CD4-positive, alpha-beta T cell treated with Interferon alpha-2 for 1 hour (primary cell): Measurements from ENCODE around the gene TCEANC.
"Not testable (repeated sequence)": the region's sequence is repeated elsewhere in the genome, so short reads cannot be mapped to it uniquely, and the experiment has no call there.

Source experiments
- DNase-seq, 2 donors: peaks; one replicate each; pipeline ENCODE4 v3.0.0-alpha.2; 2020 to 2022

Gene TCEANC, protein sequence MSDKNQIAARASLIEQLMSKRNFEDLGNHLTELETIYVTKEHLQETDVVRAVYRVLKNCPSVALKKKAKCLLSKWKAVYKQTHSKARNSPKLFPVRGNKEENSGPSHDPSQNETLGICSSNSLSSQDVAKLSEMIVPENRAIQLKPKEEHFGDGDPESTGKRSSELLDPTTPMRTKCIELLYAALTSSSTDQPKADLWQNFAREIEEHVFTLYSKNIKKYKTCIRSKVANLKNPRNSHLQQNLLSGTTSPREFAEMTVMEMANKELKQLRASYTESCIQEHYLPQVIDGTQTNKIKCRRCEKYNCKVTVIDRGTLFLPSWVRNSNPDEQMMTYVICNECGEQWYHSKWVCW

DNA sequence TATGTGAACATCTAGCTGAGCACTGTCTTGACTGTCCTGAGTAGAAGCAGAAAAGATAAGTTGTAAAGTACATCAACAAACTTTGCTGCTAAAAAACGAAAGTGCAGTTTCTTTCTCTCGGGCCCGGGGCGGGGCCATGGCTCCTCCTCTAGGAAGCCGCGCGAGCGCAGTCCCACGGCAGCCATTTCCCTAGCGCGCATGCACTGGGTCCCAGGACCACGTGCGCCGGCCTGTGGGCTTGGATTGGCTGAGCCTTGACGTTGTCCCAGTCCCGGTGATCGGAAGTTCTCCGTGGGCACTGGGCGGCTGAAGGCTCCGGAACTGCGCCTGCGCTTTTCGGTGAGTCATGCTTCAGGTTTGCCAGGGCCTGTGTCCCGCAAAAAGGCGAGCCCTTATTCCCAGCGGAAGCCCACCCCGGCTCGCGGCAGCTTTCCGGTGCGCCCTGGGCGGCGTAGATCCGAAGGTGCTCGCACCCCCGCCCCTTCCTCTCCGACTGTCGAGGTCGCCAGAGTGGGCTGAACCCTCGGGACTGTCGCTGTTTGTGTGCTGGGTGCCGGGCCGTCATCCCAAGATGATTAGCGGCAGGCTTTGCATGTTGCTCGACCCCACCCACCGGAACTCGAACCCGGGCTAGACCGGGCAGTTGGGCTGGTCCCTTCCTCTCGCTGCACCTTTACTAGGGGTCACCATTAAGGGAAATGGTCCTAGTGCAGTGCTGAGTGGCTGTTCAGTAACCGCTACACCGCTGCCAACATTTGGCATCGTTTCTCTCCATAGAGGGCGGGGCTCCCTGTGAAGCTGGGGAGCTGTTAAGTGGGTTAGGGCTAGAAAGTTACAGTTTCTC is at the start of gene TCEANC:
Gene TCEANC, plus strand, starts transcription at position 292 of the 844 bp plus-strand sequence. CDS start 9,368 bp downstream, outside the sequence.
- DNase-seq = peak; percentile 94 to 96

DNA sequence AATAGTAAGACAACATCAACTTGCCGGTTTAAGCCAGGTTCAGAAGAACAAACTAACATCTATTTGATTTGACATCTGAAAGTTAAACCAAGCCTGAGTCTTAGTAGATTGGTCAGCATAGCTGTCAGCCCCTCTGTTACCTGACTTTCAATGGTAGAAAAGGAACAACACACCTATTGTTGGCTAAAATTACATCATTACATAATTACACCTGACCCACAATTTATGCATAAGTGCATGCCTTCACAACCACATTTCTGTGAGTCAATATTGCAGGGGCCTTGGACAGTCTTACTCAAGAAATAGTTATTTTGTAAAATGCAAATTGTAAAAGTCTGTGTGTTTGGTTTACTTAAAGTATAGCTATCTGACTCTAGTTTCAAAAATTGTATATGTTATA is 47.3 kb upstream of the TCEANC start:
- DNase-seq = no peak

DNA sequence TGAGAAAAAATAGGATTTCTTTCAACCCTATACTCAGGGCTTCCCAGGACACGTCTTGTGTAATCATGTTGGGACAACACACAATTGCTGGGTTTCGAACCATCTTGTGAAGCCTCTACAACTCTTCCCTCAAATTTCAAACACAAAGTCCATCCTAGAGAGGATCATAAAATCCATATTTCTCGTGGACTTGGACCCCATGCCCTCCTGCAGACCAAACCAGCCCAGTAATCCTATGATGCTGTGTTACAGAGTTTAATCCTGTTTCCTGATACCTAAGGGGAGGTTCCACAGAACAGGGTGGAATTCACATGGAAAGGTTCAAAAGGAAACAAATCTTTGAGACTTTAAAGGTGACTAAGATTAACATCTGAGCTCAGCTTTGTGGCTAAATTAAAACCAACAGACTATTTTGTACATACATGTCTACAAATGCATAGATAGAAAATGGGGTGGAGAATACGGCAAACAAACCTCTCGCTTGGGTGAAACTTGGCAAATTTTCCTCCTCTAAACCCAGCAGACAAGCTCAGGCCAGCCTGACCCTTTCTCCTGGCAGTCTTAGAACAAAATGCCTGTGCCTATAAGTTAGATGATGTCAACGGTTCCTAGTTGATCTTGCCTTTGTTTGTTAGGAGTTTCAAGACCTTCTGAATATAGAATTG is 45.5 kb upstream of the TCEANC start:
- DNase-seq = no peak

DNA sequence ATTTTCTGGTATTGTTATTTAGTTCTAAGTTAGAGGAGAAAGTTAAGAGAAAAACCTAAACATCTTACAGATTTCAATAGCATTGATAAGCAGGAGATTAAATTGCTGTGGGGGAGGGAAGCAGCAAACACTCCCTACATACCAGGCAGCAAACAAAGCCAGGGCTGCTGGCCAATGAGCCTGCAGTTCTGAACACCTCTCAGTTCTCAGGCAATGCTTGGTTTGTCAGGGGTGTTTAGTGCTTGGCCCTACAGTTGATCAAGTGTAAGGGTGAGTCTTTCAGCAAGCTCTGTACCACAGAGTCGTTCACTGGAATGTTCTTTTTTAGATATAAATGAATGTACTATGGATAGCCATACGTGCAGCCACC is 45.0 kb upstream of the TCEANC start:
- no peak for DNase-seq

DNA sequence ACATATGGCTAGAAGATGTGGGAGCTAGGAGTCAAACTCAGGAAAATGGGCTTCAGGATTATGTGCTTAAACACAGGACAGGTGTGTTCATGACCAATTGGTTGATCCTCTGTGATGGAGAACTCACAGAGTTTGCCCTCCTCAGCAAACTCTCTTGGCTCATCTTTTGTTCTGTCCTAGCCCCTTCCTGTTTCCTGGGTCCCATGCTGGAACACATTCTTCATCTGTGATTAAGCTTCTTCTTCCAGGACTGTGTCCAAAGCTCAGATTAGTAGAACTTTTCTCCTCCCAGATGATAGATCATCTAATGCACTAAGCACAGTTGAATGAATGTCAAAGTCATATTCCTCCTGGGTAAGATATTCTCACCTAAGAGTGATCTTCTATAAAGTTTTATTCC is 38.8 kb upstream of the TCEANC start:
- no peak for DNase-seq

DNA sequence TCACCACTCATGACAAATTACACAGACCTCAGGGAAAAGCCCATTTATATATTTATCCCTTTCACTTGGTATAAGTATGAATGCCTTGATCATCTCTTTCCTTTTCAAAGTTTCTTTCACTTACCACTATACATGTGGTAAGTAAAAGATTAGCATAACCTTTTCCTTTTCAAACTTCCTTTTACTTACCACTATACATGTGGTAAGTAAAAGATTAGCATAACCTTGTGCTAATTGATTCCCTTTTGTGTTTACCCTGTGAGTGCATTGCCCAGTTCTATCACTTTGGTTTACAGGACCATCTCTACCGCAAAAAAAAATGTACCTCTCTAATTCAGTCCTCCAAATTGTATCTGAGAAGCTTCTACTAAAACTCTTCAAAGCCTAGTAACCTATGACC is 32.7 kb upstream of the TCEANC start:
- DNase-seq = no peak

DNA sequence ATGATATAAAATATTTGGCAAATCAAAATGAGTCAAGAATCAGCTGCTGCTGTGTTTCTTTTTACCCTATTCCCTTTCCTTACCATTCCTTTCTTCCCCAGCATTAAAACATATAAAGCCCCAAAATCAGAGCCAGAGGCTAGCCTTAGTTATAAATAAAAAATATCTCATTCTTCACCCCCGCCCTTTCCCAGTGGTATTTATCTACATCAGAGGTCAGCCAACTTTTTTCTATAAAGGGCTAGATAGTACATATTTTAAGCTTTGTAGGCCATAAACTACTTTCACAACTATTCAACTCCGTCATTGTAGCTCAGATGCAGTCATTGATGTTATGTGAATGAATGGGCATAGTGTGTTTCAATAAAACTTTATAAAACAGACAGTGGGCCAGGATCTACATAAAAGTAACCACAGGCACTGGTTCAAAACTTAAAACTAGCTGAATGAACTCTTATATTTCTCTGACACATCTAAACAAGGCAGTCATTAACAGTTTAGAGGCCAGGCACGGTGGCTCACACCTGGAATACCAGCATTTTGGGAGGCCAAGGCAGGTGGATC is 30.5 kb upstream of the TCEANC start:
- no peak for DNase-seq

DNA sequence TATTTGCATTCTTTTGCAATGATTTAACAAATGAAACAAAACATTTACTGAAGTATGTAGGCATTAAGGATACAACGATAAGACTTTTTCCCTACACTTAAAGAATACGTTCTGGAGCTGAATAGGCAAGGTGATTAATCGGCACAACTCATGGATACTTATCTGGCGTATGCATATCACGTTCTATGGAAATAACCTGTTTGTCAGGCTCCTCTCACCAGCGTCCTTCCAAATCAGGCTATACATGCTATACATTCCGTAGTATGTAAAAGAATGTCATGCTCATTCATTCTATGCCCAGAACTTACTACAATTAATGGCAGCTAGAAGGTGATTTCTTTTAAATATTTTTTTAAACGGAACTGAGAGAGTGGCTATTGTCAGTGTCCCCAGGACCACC is 25.6 kb upstream of the TCEANC start:
- DNase-seq = no peak

DNA sequence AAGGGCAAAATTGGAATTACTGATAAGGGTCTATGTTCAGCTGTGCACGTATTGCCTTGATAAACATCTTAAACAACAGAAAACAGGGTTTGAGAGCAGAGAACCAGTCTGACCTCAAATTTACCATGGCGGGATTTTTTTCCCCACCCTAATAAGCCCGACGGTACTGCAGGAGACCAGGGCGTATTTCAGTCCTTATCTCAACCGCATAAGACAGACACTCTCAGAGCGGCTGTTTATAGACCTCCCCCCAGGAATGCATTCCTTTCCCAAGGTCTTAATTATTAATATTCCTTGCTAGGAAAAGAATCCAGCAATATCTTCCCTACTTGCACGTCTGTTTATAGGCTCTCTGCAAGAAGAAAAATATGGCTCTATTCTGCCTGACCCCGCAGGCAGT is 15.7 kb upstream of the TCEANC start:
- DNase-seq = not testable (repeated sequence)

DNA sequence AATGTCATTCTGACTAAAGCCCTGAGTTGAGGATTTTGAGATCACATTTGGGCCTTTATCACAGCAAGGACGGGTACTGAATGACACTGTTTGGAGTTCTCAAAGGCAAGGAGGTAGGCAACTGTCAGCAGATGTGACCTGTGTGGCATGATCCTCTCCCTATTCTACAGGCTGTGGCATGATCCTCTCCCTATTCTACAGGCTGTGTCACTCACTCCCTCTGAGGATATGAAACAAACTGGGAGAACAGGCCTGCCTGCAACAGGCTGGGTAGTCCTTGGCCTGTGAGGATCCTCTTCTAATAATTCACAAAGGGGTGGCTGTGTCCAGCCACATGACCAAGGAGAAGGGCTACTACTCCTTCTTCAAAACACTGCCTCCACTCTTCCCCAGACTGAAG is 14.9 kb upstream of the TCEANC start:
- no peak for DNase-seq

DNA sequence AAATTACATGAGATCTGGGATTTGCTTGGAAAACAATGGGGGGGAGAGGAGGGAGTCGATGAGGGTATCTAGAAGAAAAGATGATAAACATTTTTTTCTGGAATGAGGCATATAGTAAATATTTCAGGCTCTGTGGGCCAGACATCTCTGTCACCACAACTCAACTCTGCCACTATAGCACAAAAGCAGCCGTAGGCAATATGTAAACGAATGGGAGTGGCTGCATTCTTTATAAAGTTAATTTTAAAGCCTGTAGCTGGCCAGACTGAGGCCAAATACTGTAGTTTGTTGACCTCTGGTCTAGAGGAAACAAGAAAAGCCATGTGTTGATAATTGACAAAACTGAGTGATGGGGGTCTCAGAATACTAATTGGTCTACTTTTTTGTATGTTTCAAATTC is 14.1 kb upstream of the TCEANC start:
- no peak for DNase-seq

DNA sequence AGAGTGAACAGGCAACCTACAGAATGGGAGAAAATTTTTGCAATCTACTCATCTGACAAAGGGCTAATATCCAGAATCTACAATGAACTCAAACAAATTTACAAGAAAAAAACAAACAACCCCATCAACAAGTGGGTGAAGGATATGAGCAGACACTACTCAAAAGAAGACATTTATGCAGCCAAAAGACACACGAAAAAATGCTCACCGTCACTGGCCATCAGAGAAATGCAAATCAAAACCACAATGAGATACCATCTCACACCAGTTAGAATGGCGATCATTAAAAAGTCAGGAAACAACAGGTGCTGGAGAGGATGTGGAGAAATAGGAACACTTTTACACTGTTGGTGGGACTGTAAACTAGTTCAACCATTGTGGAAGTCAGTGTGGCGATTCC is 11.3 kb upstream of the TCEANC start:
- not testable (repeated sequence) for DNase-seq

DNA sequence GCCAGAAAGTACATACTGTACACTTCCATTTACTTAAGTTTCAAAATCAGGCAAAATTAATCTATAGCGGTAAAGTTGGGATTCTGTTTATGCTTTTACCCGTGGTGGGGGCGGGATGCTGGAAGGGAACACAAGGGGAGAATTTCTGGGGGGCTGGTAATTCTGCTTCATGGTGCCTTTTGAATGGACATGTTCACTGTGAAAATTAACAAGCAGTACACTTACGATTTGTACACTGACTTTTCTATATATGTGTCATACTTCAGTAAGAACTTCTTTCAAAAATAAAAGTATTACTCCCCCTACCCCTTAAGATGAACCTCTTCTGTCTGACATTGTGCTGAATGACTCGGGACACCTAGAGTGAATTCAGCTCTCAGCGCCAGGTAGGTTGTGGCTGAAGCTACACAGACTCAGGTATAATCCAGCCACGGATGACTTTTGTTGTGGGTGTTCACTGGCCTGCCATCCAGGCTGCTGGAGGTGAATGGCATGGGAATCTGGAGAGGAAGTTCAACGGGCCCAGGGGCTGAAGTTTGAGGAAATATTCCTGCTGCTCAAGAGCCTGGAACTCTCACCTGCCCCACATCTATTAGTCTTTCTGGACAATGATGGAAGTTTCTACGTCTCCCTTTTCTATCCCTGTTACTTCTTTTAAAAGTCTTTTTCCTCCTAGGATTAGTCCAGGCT is 7.3 kb upstream of the TCEANC start:
- DNase-seq = no peak

DNA sequence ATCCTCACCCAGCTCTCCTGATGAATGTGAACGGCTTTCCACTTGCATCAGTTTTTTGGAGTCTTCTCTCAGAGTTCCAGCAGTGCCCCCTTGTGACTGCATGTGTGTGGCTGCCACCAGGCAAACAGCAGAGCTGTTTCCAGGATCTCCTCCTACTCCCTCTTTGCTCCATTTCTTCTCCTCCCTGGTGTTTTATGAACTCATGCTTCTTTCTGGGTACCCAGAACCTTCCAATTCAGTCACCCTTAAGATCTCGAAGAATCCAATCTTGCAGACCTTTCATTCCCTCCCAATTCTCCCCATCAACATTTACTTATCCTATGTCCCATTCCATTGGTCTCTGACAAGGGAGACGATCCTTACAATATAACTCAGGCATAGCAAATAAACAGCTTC is 6.8 kb upstream of the TCEANC start:
- DNase-seq = peak; percentile 8 to 33

DNA sequence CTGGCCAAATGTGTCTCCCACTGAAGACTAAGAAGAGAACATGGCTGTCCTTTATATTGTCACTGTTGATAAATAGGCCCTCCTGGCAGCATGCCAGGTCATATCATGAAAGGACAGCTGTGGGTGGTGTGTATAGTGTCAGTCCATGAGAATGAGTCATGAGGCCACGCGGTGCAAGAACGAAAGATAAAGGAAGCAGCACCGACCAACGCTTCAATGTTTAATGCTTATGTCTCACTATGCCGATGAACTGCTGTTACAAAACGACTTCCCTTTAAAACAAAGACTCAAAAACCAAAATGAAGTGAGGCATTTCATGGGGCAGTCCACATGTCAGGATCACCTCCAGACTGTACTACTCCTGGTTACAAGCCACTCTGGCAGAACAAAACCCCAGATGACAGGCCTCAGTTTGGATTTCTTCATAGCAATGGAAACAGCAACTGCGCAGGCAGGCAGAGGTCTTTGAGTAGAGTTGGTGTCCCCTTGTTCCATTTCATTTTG is 5.2 kb upstream of the TCEANC start:
- peak; percentile 56 to 63 for DNase-seq

DNA sequence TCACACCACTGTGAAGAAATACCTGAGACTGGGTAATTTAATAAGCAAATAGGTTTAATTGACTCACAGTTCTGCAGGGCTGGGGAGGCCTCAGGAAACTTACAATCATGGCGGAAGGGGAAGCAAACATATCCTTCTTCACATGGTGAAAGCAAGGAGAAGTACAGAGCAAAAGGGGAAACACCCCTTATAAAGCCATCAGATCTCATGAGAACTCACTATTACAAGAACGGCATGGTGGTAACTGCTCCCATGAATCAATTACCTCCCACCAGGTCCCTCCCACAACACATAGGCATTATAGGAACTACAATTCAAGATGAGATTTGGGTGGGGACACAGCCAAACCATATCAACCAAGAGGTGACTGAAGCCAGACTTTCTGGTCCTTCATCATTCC is 4.6 kb upstream of the TCEANC start:
- not testable (repeated sequence) for DNase-seq

DNA sequence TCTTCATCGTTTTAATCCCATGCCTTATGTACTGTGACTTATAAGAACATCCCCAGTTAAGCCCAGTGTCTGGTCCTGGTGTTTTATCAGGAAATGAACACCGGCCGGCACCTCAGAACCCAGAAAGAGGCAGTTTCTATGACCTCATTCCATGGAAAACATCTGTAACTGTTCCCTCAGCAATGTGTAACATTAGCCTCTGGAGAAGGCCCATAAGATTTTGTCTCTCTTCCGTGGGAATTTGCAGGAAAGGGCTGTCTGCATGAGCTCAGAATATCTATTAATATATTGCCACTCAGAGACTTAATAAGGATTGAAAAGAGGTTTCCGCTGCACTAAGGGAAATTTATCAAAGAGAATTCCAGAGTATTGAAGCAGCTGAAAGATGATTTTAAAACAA is 3.1 kb upstream of the TCEANC start:
- DNase-seq = no peak

DNA sequence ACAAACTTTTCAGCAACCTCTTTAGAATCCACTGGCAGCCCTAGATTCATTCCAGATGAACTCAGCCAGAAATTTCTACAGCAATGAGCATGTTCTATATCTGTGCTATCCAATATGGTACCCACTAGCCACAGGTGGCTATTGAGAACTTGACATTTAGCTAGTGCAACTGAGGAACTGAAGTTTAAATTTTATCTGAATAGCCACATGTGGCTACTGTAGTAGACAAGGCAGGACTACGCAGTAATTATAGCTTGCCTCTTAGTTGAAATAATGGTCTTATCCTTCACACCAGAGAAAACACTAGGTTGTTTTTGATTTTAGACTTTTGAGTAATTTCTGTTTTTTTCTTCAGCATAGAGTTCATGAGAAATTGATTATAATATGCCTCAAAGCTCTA is 2.6 kb upstream of the TCEANC start:
- DNase-seq = no peak

DNA sequence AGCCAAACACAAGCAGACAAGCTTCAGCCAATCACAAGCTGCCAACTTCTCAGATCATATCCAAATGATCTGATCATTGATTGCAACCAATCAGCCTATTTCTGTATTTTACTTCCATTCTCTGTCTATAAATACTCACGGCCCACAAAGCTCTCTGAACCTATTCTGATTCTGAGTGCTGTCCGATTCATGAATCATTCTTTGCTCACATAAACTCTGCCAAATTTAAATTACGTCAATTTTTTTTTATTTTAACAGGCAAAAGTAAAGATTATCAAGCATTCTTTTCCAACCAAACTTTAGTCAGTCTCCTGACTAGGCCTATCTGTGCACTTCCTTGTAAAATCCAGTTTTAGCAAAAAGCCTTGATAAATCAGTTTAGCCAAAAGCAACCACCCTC is 1.8 kb upstream of the TCEANC start:
- no peak for DNase-seq

DNA sequence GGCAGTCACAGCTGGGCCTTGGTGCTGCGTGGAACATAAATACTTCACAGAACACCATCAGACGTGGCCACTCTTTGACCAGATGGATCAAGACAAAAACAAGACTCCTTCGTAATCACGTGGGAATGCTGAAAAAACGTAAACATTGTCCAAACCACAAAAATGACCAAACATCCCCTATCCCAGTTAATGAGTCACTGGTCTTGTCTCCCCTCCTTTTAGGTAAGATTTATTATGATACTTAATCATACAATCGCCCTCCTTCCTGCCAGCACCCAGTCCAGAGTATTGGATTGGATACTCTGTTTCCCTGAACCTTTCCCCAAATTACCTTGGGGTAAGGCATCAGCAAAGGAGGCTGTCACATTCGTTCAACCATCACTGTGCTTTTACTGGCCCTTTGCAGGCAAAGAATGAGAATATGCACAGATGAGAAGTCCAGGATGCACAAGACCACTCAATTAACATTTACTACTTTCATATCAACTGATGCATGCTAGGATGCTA is 601 bp upstream of the TCEANC start:
- no peak for DNase-seq

DNA sequence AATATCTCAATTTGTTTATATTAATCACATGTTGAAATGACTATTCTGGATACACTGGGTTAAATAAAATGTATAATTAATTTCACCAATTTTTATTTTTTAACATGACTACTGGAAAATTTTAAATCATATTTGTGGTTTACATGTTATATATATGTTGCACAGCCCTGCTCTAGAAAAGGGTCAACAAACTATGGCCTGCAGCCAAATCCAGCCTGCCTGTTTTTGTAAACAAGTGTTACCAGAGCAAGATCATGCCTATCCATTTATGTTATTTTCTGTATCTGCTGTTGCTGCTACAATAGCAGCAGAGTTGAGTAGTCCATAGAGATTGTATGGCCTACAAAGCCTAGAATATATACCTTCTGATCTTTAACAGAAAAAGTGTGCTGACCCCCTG is 1.2 kb downstream of the TCEANC start:
- DNase-seq = no peak

DNA sequence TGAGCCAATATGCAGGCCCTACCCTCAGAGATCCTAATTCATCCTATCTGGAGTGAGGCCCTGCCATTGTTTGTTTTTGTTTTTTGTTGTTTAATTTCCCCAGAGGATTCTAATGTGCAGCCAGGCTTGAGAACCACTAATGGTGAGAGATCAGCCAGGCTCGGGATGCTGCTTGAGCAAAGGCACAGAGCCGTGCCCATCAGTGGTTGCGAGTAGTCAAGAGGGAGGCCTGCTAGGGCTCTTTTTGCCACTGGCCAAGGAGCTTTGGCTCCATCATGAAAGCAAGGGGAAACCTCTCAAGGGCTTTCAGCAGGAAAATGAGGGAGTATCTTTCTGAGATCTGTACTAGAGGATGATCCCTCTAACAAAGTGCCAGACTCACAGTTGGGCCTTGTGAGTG is 2.7 kb downstream of the TCEANC start:
- no peak for DNase-seq
